ENCODE results near the gene DOCK6.
A peak's percentile ranks its signal among the peaks of the same experiment; 100 is the strongest.

The DOCK6 gene

GRCh38 chr19:11209839-11210655 lies 52.3 kb downstream of the DOCK6 start:
- Histone ChIP-seq H3K79me1 (ENCODE audit: low read length) (no peaks in the 10 kb centered on the region), H4K8ac (ENCODE audit: low read depth, low read length) (no peak overlapping the region), H2BK12ac (ENCODE audit: low read length) (no peak overlapping the region), H4K12ac (ENCODE audit: low read depth, low read length) (no peak overlapping the region), H3K4ac (ENCODE audit: low read depth, low read length) (no peak overlapping the region), H4K91ac (ENCODE audit: low read depth, low read length) (no peak overlapping the region), H3K79me2 (ENCODE audit: control insufficient read depth, insufficient read depth, low read length, poor library complexity) (no peaks in the 10 kb centered on the region), H3K27me3 (ENCODE audit: insufficient read depth, low read length) (no peaks in the 10 kb centered on the region), H3K14ac (ENCODE audit: low read length) (no peak overlapping the region), H3K27ac (ENCODE audit: low read depth, low read length) (no peak overlapping the region), H3K4me3 (ENCODE audit: low read depth, low read length) (peak overlapping the region; percentile 55), H3K9ac (ENCODE audit: low read length) (no peak overlapping the region), H3K4me1 (ENCODE audit: control insufficient read depth in 1 of 2, insufficient read depth in 2 of 2, low read length in 2 of 2) (no peaks in the 10 kb centered on the region), H2BK120ac (ENCODE audit: insufficient read depth, low read length, poor library complexity) (no peak overlapping the region), H3K18ac (ENCODE audit: low read length) (no peak overlapping the region), H3K4me2 (ENCODE audit: low read length) (no peak overlapping the region), H3K36me3 (ENCODE audit: control insufficient read depth in 1 of 2, insufficient read depth in 2 of 2, low read length in 2 of 2) (peaks cover 21 to 26% of the 10 kb centered on the region in 2 experiments), H3K23ac (ENCODE audit: low read length) (no peak overlapping the region), H3K9me3 (ENCODE audit: insufficient read depth, low read depth, low read length) (no peaks in the 10 kb centered on the region), H2AK5ac (ENCODE audit: low read length) (no peak overlapping the region), H2AFZ (ENCODE audit: insufficient read depth, low read length, poor library complexity) (no peak overlapping the region), H2BK5ac (ENCODE audit: low read depth, low read length, poor library complexity) (no peak overlapping the region)
- no CpG with 5 or more reads among the region's 2 CpGs for WGBS (ENCODE audit: extremely low coverage, insufficient coverage, insufficient read length)
- DNase-seq, result no peak

GRCh38 chr19:11208561-11209471 lies 53.5 kb downstream of the DOCK6 start:
- H3K4me1 ChIP-seq (ENCODE audit: control insufficient read depth in 1 of 2, insufficient read depth in 2 of 2, low read length in 2 of 2), result no peaks in the 10 kb centered on the region
- H3K79me2 ChIP-seq (ENCODE audit: control insufficient read depth, insufficient read depth, low read length, poor library complexity), result no peaks in the 10 kb centered on the region
- H3K4ac ChIP-seq (ENCODE audit: low read depth, low read length), result no peak overlapping the region
- no peak overlapping the region for H4K91ac ChIP-seq (ENCODE audit: low read depth, low read length)
- H3K27me3 ChIP-seq (ENCODE audit: insufficient read depth, low read length), result no peaks in the 10 kb centered on the region
- no peak overlapping the region for H3K14ac ChIP-seq (ENCODE audit: low read length)
- no peaks in the 10 kb centered on the region for H3K79me1 ChIP-seq (ENCODE audit: low read length)
- H2BK5ac ChIP-seq (ENCODE audit: low read depth, low read length, poor library complexity), result no peak overlapping the region
- no CpG with 5 or more reads among the region's 38 CpGs for WGBS (ENCODE audit: extremely low coverage, insufficient coverage, insufficient read length)
- H3K9me3 ChIP-seq (ENCODE audit: insufficient read depth, low read depth, low read length), result no peaks in the 10 kb centered on the region
- H3K23ac ChIP-seq (ENCODE audit: low read length), result no peak overlapping the region
- H2BK120ac ChIP-seq (ENCODE audit: insufficient read depth, low read length, poor library complexity), result no peak overlapping the region
- H3K27ac ChIP-seq (ENCODE audit: low read depth, low read length), result no peak overlapping the region
- H4K8ac ChIP-seq (ENCODE audit: low read depth, low read length), result no peak overlapping the region
- no peak overlapping the region for H3K4me3 ChIP-seq (ENCODE audit: low read depth, low read length)
- no peak overlapping the region for H3K4me2 ChIP-seq (ENCODE audit: low read length)
- no peak overlapping the region for H4K12ac ChIP-seq (ENCODE audit: low read depth, low read length)
- DNase-seq, result no peak
- H2BK12ac ChIP-seq (ENCODE audit: low read length), result no peak overlapping the region
- H2AK5ac ChIP-seq (ENCODE audit: low read length), result no peak overlapping the region
- no peak overlapping the region for H3K18ac ChIP-seq (ENCODE audit: low read length)
- peaks cover 14 to 19% of the 10 kb centered on the region in 2 experiments for H3K36me3 ChIP-seq (ENCODE audit: control insufficient read depth in 1 of 2, insufficient read depth in 2 of 2, low read length in 2 of 2)
- no peak overlapping the region for H3K9ac ChIP-seq (ENCODE audit: low read length)
- no peak overlapping the region for H2AFZ ChIP-seq (ENCODE audit: insufficient read depth, low read length, poor library complexity)

GRCh38 chr19:11205939-11206570 lies 56.3 kb downstream of the DOCK6 start:
- no peaks in the 10 kb centered on the region for H3K79me1 ChIP-seq (ENCODE audit: low read length)
- WGBS (ENCODE audit: extremely low coverage, insufficient coverage, insufficient read length), result no CpG with 5 or more reads among the region's 9 CpGs
- peaks cover 0 to 2% of the 10 kb centered on the region in 2 experiments for H3K4me1 ChIP-seq (ENCODE audit: control insufficient read depth in 1 of 2, insufficient read depth in 2 of 2, low read length in 2 of 2)
- no peak overlapping the region for H3K23ac ChIP-seq (ENCODE audit: low read length)
- no peak overlapping the region for H3K4ac ChIP-seq (ENCODE audit: low read depth, low read length)
- H3K9me3 ChIP-seq (ENCODE audit: insufficient read depth, low read depth, low read length), result no peaks in the 10 kb centered on the region
- no peak overlapping the region for H4K91ac ChIP-seq (ENCODE audit: low read depth, low read length)
- no peak overlapping the region for H3K27ac ChIP-seq (ENCODE audit: low read depth, low read length)
- H3K4me2 ChIP-seq (ENCODE audit: low read length), result no peak overlapping the region
- no peak overlapping the region for H4K12ac ChIP-seq (ENCODE audit: low read depth, low read length)
- H2AK5ac ChIP-seq (ENCODE audit: low read length), result no peak overlapping the region
- no peak overlapping the region for H3K14ac ChIP-seq (ENCODE audit: low read length)
- H3K18ac ChIP-seq (ENCODE audit: low read length), result no peak overlapping the region
- no peak overlapping the region for H4K8ac ChIP-seq (ENCODE audit: low read depth, low read length)
- DNase-seq, result no peak
- no peak overlapping the region for H3K4me3 ChIP-seq (ENCODE audit: low read depth, low read length)
- H3K36me3 ChIP-seq (ENCODE audit: control insufficient read depth in 1 of 2, insufficient read depth in 2 of 2, low read length in 2 of 2), result peaks cover 9 to 21% of the 10 kb centered on the region in 2 experiments
- no peak overlapping the region for H2BK120ac ChIP-seq (ENCODE audit: insufficient read depth, low read length, poor library complexity)
- H3K27me3 ChIP-seq (ENCODE audit: insufficient read depth, low read length), result no peaks in the 10 kb centered on the region
- no peak overlapping the region for H2AFZ ChIP-seq (ENCODE audit: insufficient read depth, low read length, poor library complexity)
- no peak overlapping the region for H2BK5ac ChIP-seq (ENCODE audit: low read depth, low read length, poor library complexity)
- no peak overlapping the region for H2BK12ac ChIP-seq (ENCODE audit: low read length)
- no peaks in the 10 kb centered on the region for H3K79me2 ChIP-seq (ENCODE audit: control insufficient read depth, insufficient read depth, low read length, poor library complexity)
- H3K9ac ChIP-seq (ENCODE audit: low read length), result no peak overlapping the region

- no peak overlapping the region for H3K4me2 ChIP-seq (ENCODE audit: low read length)
- H3K36me3 ChIP-seq (ENCODE audit: control insufficient read depth in 1 of 2, insufficient read depth in 2 of 2, low read length in 2 of 2), result peaks cover 9 to 17% of the 10 kb centered on the region in 2 experiments
- H4K91ac ChIP-seq (ENCODE audit: low read depth, low read length), result no peak overlapping the region
- no peak overlapping the region for H2AFZ ChIP-seq (ENCODE audit: insufficient read depth, low read length, poor library complexity)
- H3K14ac ChIP-seq (ENCODE audit: low read length), result no peak overlapping the region
- no peak overlapping the region for H4K8ac ChIP-seq (ENCODE audit: low read depth, low read length)
- H3K79me2 ChIP-seq (ENCODE audit: control insufficient read depth, insufficient read depth, low read length, poor library complexity), result no peaks in the 10 kb centered on the region
- no peak overlapping the region for H3K18ac ChIP-seq (ENCODE audit: low read length)
- H3K23ac ChIP-seq (ENCODE audit: low read length), result no peak overlapping the region
- H2BK12ac ChIP-seq (ENCODE audit: low read length), result no peak overlapping the region
- no peak overlapping the region for H3K9ac ChIP-seq (ENCODE audit: low read length)
- H2AK5ac ChIP-seq (ENCODE audit: low read length), result no peak overlapping the region
- no peak for DNase-seq
- H3K27ac ChIP-seq (ENCODE audit: low read depth, low read length), result no peak overlapping the region
- H3K27me3 ChIP-seq (ENCODE audit: insufficient read depth, low read length), result no peaks in the 10 kb centered on the region
- no peaks in the 10 kb centered on the region for H3K9me3 ChIP-seq (ENCODE audit: insufficient read depth, low read depth, low read length)
- peaks cover 0 to 2% of the 10 kb centered on the region in 2 experiments for H3K4me1 ChIP-seq (ENCODE audit: control insufficient read depth in 1 of 2, insufficient read depth in 2 of 2, low read length in 2 of 2)
- no peak overlapping the region for H2BK5ac ChIP-seq (ENCODE audit: low read depth, low read length, poor library complexity)
- no CpG with 5 or more reads among the region's 5 CpGs for WGBS (ENCODE audit: extremely low coverage, insufficient coverage, insufficient read length)
- no peak overlapping the region for H3K4me3 ChIP-seq (ENCODE audit: low read depth, low read length)
- H3K79me1 ChIP-seq (ENCODE audit: low read length), result no peaks in the 10 kb centered on the region
- H3K4ac ChIP-seq (ENCODE audit: low read depth, low read length), result no peak overlapping the region
- H4K12ac ChIP-seq (ENCODE audit: low read depth, low read length), result no peak overlapping the region
- H2BK120ac ChIP-seq (ENCODE audit: insufficient read depth, low read length, poor library complexity), result no peak overlapping the region
These were observed 57.4 kb downstream of the DOCK6 start for GRCh38 chr19:11204943-11205349.
